ENCODE measurements around the gene CFL1.

Gene CFL1

DNA sequence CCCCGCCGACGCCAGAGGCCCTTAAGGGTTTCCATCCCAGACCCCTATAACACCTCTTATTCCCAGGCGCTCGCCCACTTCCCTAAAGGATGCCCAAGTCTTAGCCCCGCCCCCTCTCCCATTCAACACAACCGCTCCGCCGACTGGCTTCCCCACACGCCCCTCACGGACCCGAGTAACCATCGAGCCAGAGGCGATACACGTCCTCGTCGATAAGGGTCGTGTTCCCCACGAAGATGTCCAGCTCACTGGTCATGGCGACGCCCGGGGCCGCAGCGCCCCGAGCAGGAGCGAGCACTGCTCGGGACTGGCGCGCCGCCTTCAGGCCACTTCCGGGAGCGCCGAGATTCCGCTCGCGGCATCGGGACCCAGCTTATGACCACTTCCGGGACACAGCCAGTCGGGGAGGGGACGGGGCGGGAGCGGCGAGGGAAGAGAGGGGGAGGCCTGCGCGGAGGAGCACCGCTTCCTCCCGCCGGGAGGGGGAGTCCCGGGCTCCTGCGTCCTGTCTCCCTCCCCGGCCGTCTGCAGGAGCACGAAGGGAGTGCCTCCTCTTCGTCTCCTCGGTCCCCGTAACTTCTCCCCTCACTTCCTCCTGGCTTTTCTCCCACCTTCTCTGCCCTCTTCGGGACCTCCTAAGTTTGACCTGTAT, 30.3 kb upstream of the CFL1 start, which contains the start of gene FIBP:
Gene FIBP, minus strand, starts transcription at position 309 of the 652 bp plus-strand sequence. Its CDS starts 53 bp downstream, at position 256.
- DNase-seq (ENCODE audit: low read depth in 2 of 2), result peak; percentile 95 to 98

DNA sequence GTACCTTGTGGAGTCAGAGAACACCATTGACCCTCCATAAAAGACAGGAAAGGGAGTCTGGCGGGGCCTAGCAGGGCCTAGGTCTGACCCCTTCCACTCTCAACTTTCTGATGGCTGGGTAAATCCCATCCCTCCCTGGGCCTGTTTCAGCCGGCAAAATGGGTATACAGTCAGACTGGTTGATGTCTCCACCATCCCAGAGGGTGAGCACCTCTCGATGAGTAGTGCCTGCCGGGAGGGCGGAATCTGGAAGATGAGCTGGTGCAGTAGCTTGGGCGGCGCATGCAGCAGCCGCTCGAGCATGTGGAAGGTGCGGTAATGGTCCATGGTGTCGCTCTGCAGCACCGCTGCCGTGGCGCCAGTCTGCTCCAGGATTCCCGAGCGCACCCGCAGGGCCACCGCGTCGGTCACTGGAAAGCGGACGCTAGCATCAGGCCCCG, 29.8 kb upstream of the CFL1 start:
- DNase-seq (ENCODE audit: low read depth in 2 of 2), result no peak

- DNase-seq (ENCODE audit: low read depth in 2 of 2), result no peak
These were observed 29.1 kb upstream of the CFL1 start for GRCh38 chr11:65886826-65887722.

- no peak for DNase-seq (ENCODE audit: low read depth in 2 of 2)
These were observed 28.0 kb upstream of the CFL1 start for GRCh38 chr11:65885808-65886536.

- DNase-seq (ENCODE audit: low read depth in 2 of 2), result no peak
These were observed 27.3 kb upstream of the CFL1 start for GRCh38 chr11:65885231-65885630.

DNA sequence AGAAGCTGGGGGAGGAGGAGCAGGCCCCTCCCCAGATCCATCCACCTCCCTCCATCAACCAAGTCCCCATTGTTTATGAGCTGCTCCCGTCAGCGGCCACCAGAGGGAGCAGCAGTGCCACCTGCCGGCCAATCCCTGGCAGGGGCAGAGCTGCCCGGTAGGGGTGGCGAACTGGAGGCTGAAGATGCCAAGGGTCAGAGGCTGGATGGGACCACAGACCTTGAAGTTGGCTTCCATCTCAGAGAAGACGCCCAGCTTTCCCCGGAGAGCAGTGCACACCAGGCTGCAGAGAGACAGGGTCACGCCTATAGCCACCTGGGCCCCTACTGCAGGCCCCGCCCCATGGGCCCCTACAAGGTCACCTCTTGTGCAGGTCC, 26.7 kb upstream of the CFL1 start:
- peak; percentile 65 to 76 for DNase-seq (ENCODE audit: low read depth in 2 of 2)

DNA sequence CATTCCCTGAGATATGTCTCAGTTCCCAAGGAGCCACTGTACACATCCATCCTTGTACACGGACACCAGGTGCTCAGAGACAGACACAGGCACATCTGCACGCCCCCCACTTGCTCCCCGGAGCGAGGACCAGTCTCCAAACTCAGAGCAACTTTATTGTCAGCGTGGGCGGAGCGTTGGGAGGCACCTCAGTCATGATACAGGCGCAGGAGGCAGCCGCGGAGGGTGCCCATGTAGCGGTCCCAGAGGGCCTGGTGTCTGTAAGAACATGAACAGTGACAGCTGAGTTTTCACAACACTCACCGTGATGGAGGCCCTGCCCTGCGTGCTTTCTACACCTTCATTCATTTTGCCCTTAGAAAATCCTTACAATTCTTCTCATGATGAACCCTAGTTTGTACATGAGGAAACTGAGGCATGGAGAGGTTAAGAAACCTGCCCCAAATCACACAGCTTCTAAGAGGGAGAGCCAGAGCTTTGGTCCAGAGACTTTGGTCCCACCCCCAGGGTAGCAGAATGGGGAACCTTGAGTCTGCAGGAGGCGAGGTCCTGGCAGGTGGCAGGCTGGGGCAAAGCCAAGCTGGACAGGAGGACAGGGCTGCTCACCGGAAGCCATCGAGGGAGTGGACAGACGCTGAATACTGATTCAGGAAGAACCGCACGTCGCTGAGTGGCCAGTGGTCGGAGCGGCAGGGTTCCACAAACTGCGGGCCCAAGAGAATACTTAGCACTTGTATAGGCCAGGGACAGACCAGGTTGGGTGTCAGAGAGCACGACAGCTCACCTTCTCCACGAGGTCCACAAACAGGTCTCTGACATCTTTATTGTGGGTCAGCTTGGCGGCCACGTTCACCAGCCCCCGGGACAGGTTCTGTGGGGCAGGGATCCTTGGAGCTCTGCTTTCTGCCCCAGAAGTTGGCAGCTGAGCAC, 26.1 kb upstream of the CFL1 start:
- DNase-seq (ENCODE audit: low read depth in 2 of 2), result no peak

DNA sequence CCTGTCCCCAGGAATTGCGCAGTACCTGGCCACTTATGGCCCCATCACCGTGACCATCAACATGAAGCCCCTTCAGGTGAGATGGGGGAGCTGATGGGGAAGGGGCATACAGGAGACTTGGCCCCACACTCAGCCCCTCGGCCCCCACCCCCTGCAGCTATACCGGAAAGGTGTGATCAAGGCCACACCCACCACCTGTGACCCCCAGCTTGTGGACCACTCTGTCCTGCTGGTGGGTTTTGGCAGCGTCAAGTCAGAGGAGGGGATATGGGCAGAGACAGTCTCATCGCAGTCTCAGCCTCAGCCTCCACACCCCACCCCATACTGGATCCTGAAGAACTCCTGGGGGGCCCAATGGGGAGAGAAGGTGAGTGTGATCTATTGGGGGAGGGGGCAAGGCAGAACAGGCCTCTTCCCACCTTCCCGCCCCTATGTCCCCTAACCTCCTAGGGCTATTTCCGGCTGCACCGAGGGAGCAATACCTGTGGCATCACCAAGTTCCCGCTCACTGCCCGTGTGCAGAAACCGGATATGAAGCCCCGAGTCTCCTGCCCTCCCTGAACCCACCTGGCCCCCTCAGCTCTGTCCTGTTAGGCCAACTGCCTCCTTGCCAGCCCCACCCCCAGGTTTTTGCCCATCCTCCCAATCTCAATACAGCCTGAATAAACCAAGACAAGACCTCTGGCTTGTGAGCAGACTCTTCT, 25.2 kb upstream of the CFL1 start:
- DNase-seq (ENCODE audit: low read depth in 2 of 2), result no peak

- DNase-seq (ENCODE audit: low read depth in 2 of 2), result no peak
These were observed 24.4 kb upstream of the CFL1 start for GRCh38 chr11:65882120-65883057.

- DNase-seq (ENCODE audit: low read depth in 2 of 2), result no peak
These were observed 23.0 kb upstream of the CFL1 start for GRCh38 chr11:65880844-65881421.

DNA sequence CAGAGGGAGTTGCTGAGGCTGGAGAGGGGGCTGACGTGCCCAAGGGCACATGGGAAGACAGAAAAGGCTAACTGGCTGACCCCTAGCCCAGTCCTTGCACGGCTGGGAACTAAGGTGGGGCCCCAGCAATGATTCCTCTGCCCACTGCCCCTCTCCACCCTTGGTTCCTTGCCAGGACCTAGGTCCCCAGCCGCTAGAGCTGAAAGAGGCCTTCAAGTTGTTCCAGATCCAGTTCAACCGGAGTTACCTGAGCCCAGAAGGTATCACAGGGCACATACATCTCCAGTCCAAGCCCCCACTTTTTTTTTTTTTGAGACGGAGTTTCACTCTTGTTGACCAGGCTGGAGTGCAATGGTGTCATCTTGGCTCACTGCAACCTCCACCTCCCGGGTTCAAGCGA, 22.0 kb upstream of the CFL1 start:
- DNase-seq (ENCODE audit: low read depth in 2 of 2), result no peak

DNA sequence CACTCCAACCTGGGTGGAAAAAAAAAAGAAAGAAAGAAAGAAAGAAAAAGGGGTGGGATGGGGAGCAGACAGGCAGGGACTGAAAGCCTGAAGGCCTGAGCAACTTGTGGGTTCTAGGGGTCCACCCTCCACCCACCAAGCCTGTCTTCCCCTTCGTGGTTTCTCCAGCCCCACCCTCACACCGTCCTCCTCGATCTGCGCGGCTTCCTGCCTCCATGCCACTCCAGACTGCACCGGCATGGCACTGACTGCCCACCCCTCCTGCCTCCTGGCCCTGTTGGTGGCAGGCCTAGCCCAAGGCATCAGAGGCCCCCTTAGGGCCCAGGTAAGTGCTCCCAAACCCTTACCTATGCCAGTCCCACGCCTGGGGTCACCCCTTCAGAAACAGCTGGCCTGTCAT, 21.6 kb upstream of the CFL1 start, which contains the start of gene CTSW:
Gene CTSW, plus strand, starts transcription at position 221 of the 400 bp plus-strand sequence. Its CDS starts 18 bp downstream, at position 239.
- no peak for DNase-seq (ENCODE audit: low read depth in 2 of 2)

DNA sequence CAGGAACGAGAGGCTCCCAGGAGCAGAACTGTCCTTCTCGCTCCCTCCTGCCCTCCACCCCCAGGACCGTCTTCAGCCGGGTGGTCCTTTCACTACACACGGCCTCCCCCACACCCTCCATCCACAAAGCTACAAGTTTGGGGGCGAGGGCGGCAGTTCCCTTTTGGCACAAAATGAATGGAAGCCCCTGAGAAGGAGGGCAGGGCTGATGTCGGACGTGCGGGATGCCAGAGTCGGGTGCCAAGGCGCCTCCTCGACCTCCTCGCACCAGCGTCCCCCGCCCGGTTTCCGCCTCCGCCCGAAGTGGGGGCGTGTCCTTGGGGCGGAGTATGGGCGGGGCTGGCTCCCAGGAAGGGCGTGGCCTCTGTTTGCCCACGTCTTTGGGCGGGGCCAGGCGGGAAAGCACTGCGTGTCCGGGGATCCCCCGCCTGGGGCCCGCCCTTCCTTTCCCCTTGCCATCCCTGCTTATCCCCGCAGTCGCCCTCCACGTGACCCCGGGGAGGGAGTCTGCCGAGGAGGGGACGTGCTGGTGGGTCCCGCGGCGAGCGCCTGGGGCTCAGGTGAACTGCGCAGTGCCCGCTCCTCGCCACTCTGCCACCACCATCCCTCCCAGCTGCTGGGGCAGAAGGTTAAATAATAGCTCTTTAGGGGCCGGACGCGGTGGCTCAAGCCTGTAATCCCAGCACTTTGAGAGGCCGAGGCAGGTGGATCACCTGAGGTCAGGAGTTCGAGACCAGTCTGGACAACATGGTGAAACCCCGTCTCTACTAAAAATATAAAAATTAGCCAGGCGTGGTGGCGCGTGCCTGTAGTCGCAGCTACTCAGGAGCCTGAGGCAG, 15.6 kb upstream of the CFL1 start:
- DNase-seq (ENCODE audit: low read depth in 2 of 2), result peak; percentile 88 to 94

- no peak for DNase-seq (ENCODE audit: low read depth in 2 of 2)
These were observed 14.8 kb upstream of the CFL1 start, which contains the start of gene EFEMP2 for GRCh38 chr11:65872586-65873317. Gene EFEMP2 (minus strand): TSS chr11:65872800. CDS start chr11:65872354, 446 bp downstream.

DNA sequence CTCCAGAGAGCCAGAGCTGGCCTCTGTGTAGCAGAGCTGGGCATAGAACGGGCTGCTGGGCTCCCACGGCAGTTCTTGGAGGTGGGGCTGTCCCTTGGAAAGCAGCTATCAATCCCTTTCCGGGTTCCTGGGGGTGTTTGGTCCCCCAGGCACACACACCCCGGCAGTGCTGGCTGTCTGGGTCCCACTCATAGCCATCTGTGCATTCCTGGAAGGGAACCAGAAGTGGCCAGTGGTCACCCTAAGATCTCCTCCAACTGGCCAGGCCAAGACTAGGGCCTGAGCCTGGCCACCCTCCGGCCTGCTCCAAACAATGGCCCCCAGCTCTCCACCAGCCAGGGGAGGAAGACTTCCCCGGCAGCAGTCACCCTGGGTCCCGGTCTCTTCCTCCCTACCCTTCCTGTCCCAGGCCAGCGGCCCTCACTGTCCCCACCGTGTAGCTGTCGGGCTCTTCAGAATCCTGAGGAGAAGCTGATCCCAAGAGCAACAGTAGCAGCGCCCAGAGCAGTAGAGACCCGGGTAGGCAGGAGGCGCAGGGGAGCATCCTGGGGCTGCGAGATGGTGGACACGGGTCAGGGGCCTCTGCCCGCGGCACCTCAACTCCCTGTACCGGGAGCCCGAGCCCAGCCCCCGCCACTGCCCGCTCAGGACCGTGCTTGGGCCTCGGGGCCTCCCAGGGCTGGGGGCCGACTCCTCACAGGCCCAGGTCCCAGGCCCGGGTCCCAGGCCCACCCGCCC, 14.0 kb upstream of the CFL1 start:
- DNase-seq (ENCODE audit: low read depth in 2 of 2), result no peak
